Natural killer cell (primary cell): ENCODE data around the gene KRT7. TPM values are rescaled to one million over a fixed set of nuclear protein-coding genes. Genes with fewer than 3 reads are reported as not detected.
A peak's percentile ranks its signal among the peaks of the same experiment; 100 is the strongest.
"Not testable (repeated sequence)": the region's sequence is repeated elsewhere in the genome, so short reads cannot be mapped to it uniquely, and the experiment has no call there.

Experiments used
- ATAC-seq, 3 donors: fragments of 150-1000 bp in 2 of 3; fragments of 200-7000 bp in 1 of 3; cut with Tn5 transposase; 1 replicate in 1 of 3; 2 replicates in 2 of 3; pipeline ENCODE4 v1.10.0; 2021; ENCODE audit warnings: mild to moderate bottlenecking in 2 of 3, moderate library complexity in 2 of 3
- DNase-seq, 2 donors: peaks; one replicate each; pipeline versions ENCODE4 v3.0.0 to v3.0.0-alpha.2; 2013 to 2021; ENCODE audit warnings: mixed read lengths in 1 of 2
- H3K27ac ChIP-seq: one replicate; pipeline ENCODE4 v1.5.1; 2013; ENCODE audit warnings: mild to moderate bottlenecking, low read length
- H3K27me3 ChIP-seq: one replicate; pipeline ENCODE4 v1.6.1; 2013; ENCODE audit warnings: low read length; ENCODE audit not compliant: control insufficient read depth, insufficient read depth
- H3K36me3 ChIP-seq: one replicate; pipeline ENCODE4 v1.6.1; 2013; ENCODE audit warnings: low read length; ENCODE audit not compliant: control insufficient read depth, insufficient read depth
- H3K4me1 ChIP-seq: one replicate; pipeline ENCODE4 v1.6.1; 2013; ENCODE audit warnings: low read length; ENCODE audit not compliant: control insufficient read depth, insufficient read depth
- H3K4me3 ChIP-seq: one replicate; pipeline ENCODE4 v1.5.1; 2013; ENCODE audit warnings: low read length
- H3K9me3 ChIP-seq: one replicate; pipeline ENCODE4 v1.6.1; 2013; ENCODE audit warnings: low read length; ENCODE audit not compliant: control insufficient read depth, insufficient read depth
- H3K27ac Mint-ChIP-seq, 2 donors: one replicate each; pipeline ENCODE4 v1.8.0; 2022; ENCODE audit warnings: mild to moderate bottlenecking in 2 of 2, mixed read lengths in 2 of 2, moderate library complexity in 1 of 2
- H3K27me3 Mint-ChIP-seq, 2 donors: one replicate each; pipeline ENCODE4 v1.8.0; 2022; ENCODE audit warnings: low read depth in 2 of 2, mixed read lengths in 2 of 2
- H3K36me3 Mint-ChIP-seq: one replicate; pipeline ENCODE4 v1.8.0; 2022; ENCODE audit warnings: mixed read lengths
- H3K4me1 Mint-ChIP-seq, 2 donors: one replicate each; pipeline ENCODE4 v1.8.0; 2022; ENCODE audit warnings: mixed read lengths in 2 of 2
- H3K4me3 Mint-ChIP-seq: one replicate; pipeline ENCODE4 v1.8.0; 2022; ENCODE audit warnings: mild to moderate bottlenecking, moderate library complexity, mixed read lengths
- H3K9me3 Mint-ChIP-seq, 2 donors: one replicate each; pipeline ENCODE4 v1.8.0; 2022; ENCODE audit warnings: mixed read lengths in 2 of 2
- CTCF ChIP-seq: fragments of 200-600 bp; IDR thresholded peaks from one replicate; pipeline ENCODE4 v1.8.0; 2022; ENCODE audit warnings: antibody characterized with exemption
- WGBS: methylation state at CpG from one replicate; pipeline ENCODE4 v1.1.7; 2013; ENCODE audit warnings: missing lambda C conversion rate; ENCODE audit not compliant: insufficient coverage; 5-methylcytosine and 5-hydroxymethylcytosine counted together
- intact Hi-C: fragments of 100-400 bp; cut with micrococcal nuclease; formaldehyde crosslinking; loops from one replicate; pipeline ENCODE4 v1.14.2; 2022
- total RNA-seq, 4 donors: library from RNA; stranded (reverse); fragments of 120-200 nt in 1 of 4; gene quantifications; one replicate each; pipeline versions ENCODE4 v1.2.3 to v1.2.4, GENCODE V29; 2013 to 2022

KRT7 gene
- total RNA-seq, 3 donors from 2014 or later (not counting 1 experiment from before 2014, with no cell fraction given), result 0.54 TPM; not detected in 2

- Mint-ChIP-seq H3K4me3 (no peak overlapping the region), H3K27me3 (peaks cover 0 to 3% of the 10 kb centered on the region in 2 donors), H3K36me3 (no peaks in the 10 kb centered on the region), H3K27ac (no peak overlapping the region), H3K9me3 (no peaks in the 10 kb centered on the region), H3K4me1 (peaks cover 24 to 25% of the 10 kb centered on the region in 2 donors)
- Histone ChIP-seq H3K4me3 (no peak overlapping the region), H3K9me3 (no peaks in the 10 kb centered on the region), H3K27ac (no peak overlapping the region), H3K36me3 (no peaks in the 10 kb centered on the region), H3K4me1 (peaks cover 20% of the 10 kb centered on the region), H3K27me3 (no peaks in the 10 kb centered on the region)
- intact Hi-C loops, result no loop called here
- no peak for TF ChIP-seq CTCF
- ATAC-seq (no peak), DNase-seq (no peak)
- 91% methylated on average over 24 of the region's 24 CpGs for WGBS
Observed at GRCh38 chr12:52285851-52286530, 52.9 kb downstream of the KRT7 start.

- intact Hi-C loops, H3K27me3 ChIP-seq, H3K9me3 ChIP-seq, DNase-seq, H3K27ac ChIP-seq, H3K36me3 Mint-ChIP-seq, H3K27me3 Mint-ChIP-seq, H3K4me3 ChIP-seq, H3K36me3 ChIP-seq, ATAC-seq, H3K9me3 Mint-ChIP-seq: not testable (repeated sequence)
- peak overlapping the region; percentile 78 for H3K4me3 Mint-ChIP-seq
- peaks cover 20% of the 10 kb centered on the region for H3K4me1 ChIP-seq
- H3K4me1 Mint-ChIP-seq, result peaks cover 24 to 25% of the 10 kb centered on the region in 2 donors
- 93% methylated on average over 13 of the region's 21 CpGs for WGBS
- H3K27ac Mint-ChIP-seq, result peak overlapping the region; percentile 68 to 80
Observed at GRCh38 chr12:52286857-52287785, 54.1 kb downstream of the KRT7 start.

- DNase-seq (peak in 1 of 2 donors; percentile 36), ATAC-seq (peak; percentile 92 to 99 (median 97))
- peak overlapping the region; percentile 68 to 80 for H3K27ac Mint-ChIP-seq
- H3K27me3 ChIP-seq, H3K36me3 ChIP-seq, H3K9me3 Mint-ChIP-seq, H3K4me3 ChIP-seq, H3K9me3 ChIP-seq, H3K27ac ChIP-seq, H3K27me3 Mint-ChIP-seq, intact Hi-C loops, H3K36me3 Mint-ChIP-seq: not testable (repeated sequence)
- H3K4me3 Mint-ChIP-seq, result peak overlapping the region; percentile 78
- peaks cover 20% of the 10 kb centered on the region for H3K4me1 ChIP-seq
- WGBS, result 67% methylated on average over 12 of the region's 17 CpGs
- peaks cover 25 to 26% of the 10 kb centered on the region in 2 donors for H3K4me1 Mint-ChIP-seq
Observed at GRCh38 chr12:52287816-52288805, 55.1 kb downstream of the KRT7 start.

- H3K4me3 ChIP-seq, H3K27me3 ChIP-seq, H3K27ac ChIP-seq, H3K9me3 ChIP-seq, H3K36me3 ChIP-seq, H3K27ac Mint-ChIP-seq, intact Hi-C loops, H3K27me3 Mint-ChIP-seq, ATAC-seq, H3K4me3 Mint-ChIP-seq, H3K9me3 Mint-ChIP-seq, H3K36me3 Mint-ChIP-seq, DNase-seq: not testable (repeated sequence)
- WGBS, result no CpG with 5 or more reads among the region's 5 CpGs
- H3K4me1 Mint-ChIP-seq, result peaks cover 45 to 51% of the 10 kb centered on the region in 2 donors
- H3K4me1 ChIP-seq, result peaks cover 25% of the 10 kb centered on the region
Observed at GRCh38 chr12:52290483-52291134, 57.6 kb downstream of the KRT7 start.
